ENCODE results near the gene LY86. TPM values are rescaled to one million over a fixed set of nuclear protein-coding genes. Genes with fewer than 3 reads are reported as not detected.
A peak's percentile ranks its signal among the peaks of the same experiment; 100 is the strongest.

LY86 gene
- total and polyA plus RNA-seq, 2 donors (not counting 1 experiment from before 2014, with no cell fraction given) = not detected

GRCh38 chr6:6686176-6686575, 97.7 kb downstream of the LY86 start:
- Histone ChIP-seq H3K9ac (ENCODE audit: insufficient read depth, low read length) (no peak overlapping the region), H3K27me3 (ENCODE audit: control insufficient read depth, insufficient read depth, low read length) (no peaks in the 10 kb centered on the region), H4K20me1 (ENCODE audit: control insufficient read depth, extremely low read depth, insufficient read depth, low read length) (no peaks in the 10 kb centered on the region), H3K79me2 (ENCODE audit: control insufficient read depth, insufficient read depth, low read length) (no peaks in the 10 kb centered on the region), H3K9me3 (ENCODE audit: control insufficient read depth, insufficient read depth, low read depth, low read length) (no peaks in the 10 kb centered on the region), H3K4me2 (ENCODE audit: extremely low read depth, insufficient read depth, low read length) (no peak overlapping the region), H3K36me3 (ENCODE audit: control insufficient read depth, insufficient read depth, low read length) (no peaks in the 10 kb centered on the region), H3K4me1 (ENCODE audit: control insufficient read depth, extremely low read depth, insufficient read depth, low read length) (no peaks in the 10 kb centered on the region), H3K4me3 (replicated peaks in 1 of 4; ENCODE audit: control extremely low read depth in 1 of 4, insufficient read depth in 1 of 4, low read depth in 3 of 4, low read length in 4 of 4) (no peak overlapping the region), H3K27ac (ENCODE audit: insufficient read depth, low read length) (no peak overlapping the region), H2AFZ (ENCODE audit: low read length) (no peak overlapping the region)
- no peak for DNase-seq (ENCODE audit: low read depth in 2 of 2)
- TF ChIP-seq EZH2 (IDR thresholded peaks at IDR 0.05; ENCODE audit: low read length, missing control alignments) = no peak
- no peak for TF ChIP-seq CTCF (conservative IDR thresholded peaks at IDR 0.05 in 1 of 2, IDR thresholded peaks at IDR 0.05 in 1 of 2; ENCODE audit: low read depth in 1 of 2, low read length in 2 of 2)

GRCh38 chr6:6686748-6687601, 98.5 kb downstream of the LY86 start:
- no peaks in the 10 kb centered on the region for H3K27me3 ChIP-seq (ENCODE audit: control insufficient read depth, insufficient read depth, low read length)
- no peaks in the 10 kb centered on the region for H3K36me3 ChIP-seq (ENCODE audit: control insufficient read depth, insufficient read depth, low read length)
- H3K27ac ChIP-seq (ENCODE audit: insufficient read depth, low read length) = no peak overlapping the region
- H3K79me2 ChIP-seq (ENCODE audit: control insufficient read depth, insufficient read depth, low read length) = no peaks in the 10 kb centered on the region
- peak; percentile 63 to 74 for DNase-seq (ENCODE audit: low read depth in 2 of 2)
- H3K4me2 ChIP-seq (ENCODE audit: extremely low read depth, insufficient read depth, low read length) = no peak overlapping the region
- H4K20me1 ChIP-seq (ENCODE audit: control insufficient read depth, extremely low read depth, insufficient read depth, low read length) = no peaks in the 10 kb centered on the region
- no peak overlapping the region for H2AFZ ChIP-seq (ENCODE audit: low read length)
- H3K4me1 ChIP-seq (ENCODE audit: control insufficient read depth, extremely low read depth, insufficient read depth, low read length) = no peaks in the 10 kb centered on the region
- no peaks in the 10 kb centered on the region for H3K9me3 ChIP-seq (ENCODE audit: control insufficient read depth, insufficient read depth, low read depth, low read length)
- no peak overlapping the region for H3K4me3 ChIP-seq (replicated peaks in 1 of 4; ENCODE audit: control extremely low read depth in 1 of 4, insufficient read depth in 1 of 4, low read depth in 3 of 4, low read length in 4 of 4)
- TF ChIP-seq CTCF (conservative IDR thresholded peaks at IDR 0.05 in 1 of 2, IDR thresholded peaks at IDR 0.05 in 1 of 2; ENCODE audit: low read depth in 1 of 2, low read length in 2 of 2) = no peak
- no peak for TF ChIP-seq EZH2 (IDR thresholded peaks at IDR 0.05; ENCODE audit: low read length, missing control alignments)
- H3K9ac ChIP-seq (ENCODE audit: insufficient read depth, low read length) = no peak overlapping the region

GRCh38 chr6:6688283-6688682, 99.8 kb downstream of the LY86 start:
- Histone ChIP-seq H3K9ac (ENCODE audit: insufficient read depth, low read length) (no peak overlapping the region), H3K36me3 (ENCODE audit: control insufficient read depth, insufficient read depth, low read length) (no peaks in the 10 kb centered on the region), H3K4me3 (replicated peaks in 1 of 4; ENCODE audit: control extremely low read depth in 1 of 4, insufficient read depth in 1 of 4, low read depth in 3 of 4, low read length in 4 of 4) (no peak overlapping the region), H3K4me1 (ENCODE audit: control insufficient read depth, extremely low read depth, insufficient read depth, low read length) (no peaks in the 10 kb centered on the region), H3K27me3 (ENCODE audit: control insufficient read depth, insufficient read depth, low read length) (no peaks in the 10 kb centered on the region), H2AFZ (ENCODE audit: low read length) (no peak overlapping the region), H4K20me1 (ENCODE audit: control insufficient read depth, extremely low read depth, insufficient read depth, low read length) (no peaks in the 10 kb centered on the region), H3K4me2 (ENCODE audit: extremely low read depth, insufficient read depth, low read length) (no peak overlapping the region), H3K9me3 (ENCODE audit: control insufficient read depth, insufficient read depth, low read depth, low read length) (no peaks in the 10 kb centered on the region), H3K27ac (ENCODE audit: insufficient read depth, low read length) (no peak overlapping the region), H3K79me2 (ENCODE audit: control insufficient read depth, insufficient read depth, low read length) (no peaks in the 10 kb centered on the region)
- TF ChIP-seq CTCF (conservative IDR thresholded peaks at IDR 0.05 in 1 of 2, IDR thresholded peaks at IDR 0.05 in 1 of 2; ENCODE audit: low read depth in 1 of 2, low read length in 2 of 2) = no peak
- TF ChIP-seq EZH2 (IDR thresholded peaks at IDR 0.05; ENCODE audit: low read length, missing control alignments) = no peak
- peak in 1 of 2 donors; percentile 25 for DNase-seq (ENCODE audit: low read depth in 2 of 2)
